Prostate gland (tissue), 2 donors: ENCODE data around the gene RMDN2. TPM values are rescaled to one million over a fixed set of nuclear protein-coding genes. Genes with fewer than 3 reads are reported as not detected.
A peak's percentile ranks its signal among the peaks of the same experiment; 100 is the strongest.

Experiments used
- DNase-seq: peaks from one replicate; pipeline ENCODE4 v3.0.0-alpha.2; 2019; ENCODE audit warnings: low spot score
- H3K27ac ChIP-seq, 2 donors: fragments of 200-600 bp; sonication (generic); 2 replicates each; pipeline ENCODE4 v1.5.1; 2017 to 2019
- H3K27me3 ChIP-seq: fragments of 200-600 bp; sonication (generic); replicated peaks from 2 replicates; pipeline ENCODE4 v1.5.1; 2019; ENCODE audit not compliant: insufficient read depth
- H3K36me3 ChIP-seq, 2 donors: fragments of 200-600 bp; sonication (generic); 1 replicate in 1 of 2; 2 replicates in 1 of 2; pipeline versions ENCODE4 v1.5.1 to v1.8.1; 2017 to 2019
- H3K4me1 ChIP-seq: fragments of 200-600 bp; sonication (generic); replicated peaks from 2 replicates; pipeline ENCODE4 v1.5.1; 2019
- H3K4me3 ChIP-seq, 2 donors: fragments of 200-600 bp; sonication (generic); 2 replicates each; pipeline ENCODE4 v1.5.1; 2017 to 2019
- H3K9me3 ChIP-seq: fragments of 200-600 bp; sonication (generic); 2 replicates; pipeline ENCODE4 v1.5.1; 2017
- CTCF ChIP-seq, 4 experiments: fragments of 200-600 bp in 2 of 4; fragments of 450-650 bp in 2 of 4; sonication (generic) in 2 of 4; IDR thresholded peaks; 1 replicate in 3 of 4; 2 replicates in 1 of 4; pipeline ENCODE4 v1.5.1; 2016 to 2019; ENCODE audit warnings: antibody characterized with exemption in 4 of 4, mild to moderate bottlenecking in 2 of 4, moderate library complexity in 2 of 4
- POLR2A ChIP-seq: fragments of 450-650 bp; IDR thresholded peaks from one replicate; pipeline ENCODE4 v1.6.1; 2016; ENCODE audit warnings: antibody characterized with exemption, mild to moderate bottlenecking
- POLR2AphosphoS5 ChIP-seq: sonication (generic); formaldehyde crosslinking; IDR thresholded peaks from one replicate; pipeline ENCODE4 v1.6.1; 2017; ENCODE audit warnings: antibody characterized with exemption
- WGBS: methylation state at CpG from one replicate; pipeline ENCODE4 v1.1.5; 2018; 5-methylcytosine and 5-hydroxymethylcytosine counted together
- intact Hi-C: fragments of 100-400 bp; cut with DNase I; formaldehyde crosslinking; loops from one replicate; pipeline ENCODE4 v1.14.2; 2022
- total RNA-seq, 2 donors: library from RNA; depleted of rRNA; stranded (reverse); fragments of >200 nt; gene quantifications; one replicate each; pipeline ENCODE4 v1.1.0, GENCODE V29; 2016

The RMDN2 gene
- total RNA-seq, 2 donors from 2014 or later: 9.0 to 9.2 TPM

- TF ChIP-seq POLR2AphosphoS5: no peak
- TF ChIP-seq CTCF (IDR thresholded peaks at IDR 0.05): peak in 2 of 4 experiments; percentile 4 to 15
- no peaks in the 10 kb centered on the region for H3K27me3 ChIP-seq
- H3K27ac ChIP-seq: no peak overlapping the region
- H3K9me3 ChIP-seq: no peaks in the 10 kb centered on the region
- H3K4me1 ChIP-seq: no peaks in the 10 kb centered on the region
- intact Hi-C loops: loop anchor here (5.0 kb wide), 1 partner anchor 93 kb away; the partner anchor contains the start of gene CYP1B1
- no peak for DNase-seq
- no peaks in the 10 kb centered on the region for H3K36me3 ChIP-seq
- no peak overlapping the region for H3K4me3 ChIP-seq
Measured at GRCh38 chr2:37984589-37984988, 59.5 kb downstream of the RMDN2 start.

- DNase-seq: no peak
- Histone ChIP-seq H3K9me3 (no peaks in the 10 kb centered on the region), H3K4me3 (no peak overlapping the region), H3K36me3 (no peaks in the 10 kb centered on the region), H3K27ac (no peak overlapping the region), H3K27me3 (no peaks in the 10 kb centered on the region), H3K4me1 (no peaks in the 10 kb centered on the region)
- no peak for TF ChIP-seq POLR2AphosphoS5
- no peak for TF ChIP-seq POLR2A
- no peak for TF ChIP-seq CTCF (IDR thresholded peaks at IDR 0.05)
- intact Hi-C loops: no loop called here
- WGBS: 45% methylated on average over 1 of the region's 1 CpG
Measured at GRCh38 chr2:37985333-37985732, 60.2 kb downstream of the RMDN2 start.

GRCh38 chr2:37987098-37987775 is 62.1 kb downstream of the RMDN2 start:
- DNase-seq: no peak
- Histone ChIP-seq H3K9me3 (no peaks in the 10 kb centered on the region), H3K4me3 (no peak overlapping the region), H3K36me3 (no peaks in the 10 kb centered on the region), H3K27ac (no peak overlapping the region), H3K4me1 (no peaks in the 10 kb centered on the region), H3K27me3 (no peaks in the 10 kb centered on the region)
- TF ChIP-seq POLR2AphosphoS5 (no peak), POLR2A (no peak), CTCF (IDR thresholded peaks at IDR 0.05) (no peak)
- WGBS: 96% methylated on average over 4 of the region's 4 CpGs
- intact Hi-C loops: no loop called here

- TF ChIP-seq POLR2AphosphoS5: no peak
- Histone ChIP-seq H3K9me3 (no peaks in the 10 kb centered on the region), H3K27ac (no peak overlapping the region), H3K4me3 (no peak overlapping the region), H3K27me3 (no peaks in the 10 kb centered on the region), H3K4me1 (no peaks in the 10 kb centered on the region), H3K36me3 (no peaks in the 10 kb centered on the region)
- intact Hi-C loops: no loop called here
- DNase-seq: no peak
- WGBS: 89% methylated on average over 3 of the region's 3 CpGs
Measured at GRCh38 chr2:37992601-37993000, 67.5 kb downstream of the RMDN2 start.

- intact Hi-C loops: no loop called here
Measured at GRCh38 chr2:37993143-37993542, 68.1 kb downstream of the RMDN2 start.

More at GRCh38 chr2:37993143-37993542, 68.1 kb downstream of the RMDN2 start:
- Histone ChIP-seq H3K27me3 (no peaks in the 10 kb centered on the region), H3K4me3 (no peak overlapping the region), H3K36me3 (no peaks in the 10 kb centered on the region), H3K4me1 (no peaks in the 10 kb centered on the region), H3K9me3 (no peaks in the 10 kb centered on the region), H3K27ac (no peak overlapping the region)
- no peak for DNase-seq
- TF ChIP-seq CTCF (IDR thresholded peaks at IDR 0.05): peak in 1 of 4 experiments; percentile 13
- no peak for TF ChIP-seq POLR2A
- WGBS: 91% methylated on average over 3 of the region's 3 CpGs
